Glutamatergic neuron (in vitro differentiated cells): ENCODE measurements around the gene WFDC1. TPM values are rescaled to one million over a fixed set of nuclear protein-coding genes. Genes with fewer than 3 reads are reported as not detected.

Experiments
- DNase-seq: peaks from one replicate; pipeline ENCODE4 v3.0.0; 2022
- H3K27ac Mint-ChIP-seq: one replicate; pipeline ENCODE4 v1.8.0; 2020; ENCODE audit warnings: mild to moderate bottlenecking, mixed read lengths, inconsistent platforms; ENCODE audit not compliant: unreplicated experiment
- H3K27me3 Mint-ChIP-seq: one replicate; pipeline ENCODE4 v1.8.0; 2020; ENCODE audit warnings: mild to moderate bottlenecking, moderate library complexity, mixed read lengths, inconsistent platforms; ENCODE audit not compliant: unreplicated experiment
- H3K36me3 Mint-ChIP-seq: one replicate; pipeline ENCODE4 v1.8.0; 2020; ENCODE audit warnings: mild to moderate bottlenecking, mixed read lengths, inconsistent platforms; ENCODE audit not compliant: unreplicated experiment
- H3K4me1 Mint-ChIP-seq: one replicate; pipeline ENCODE4 v1.8.0; 2020; ENCODE audit warnings: mild to moderate bottlenecking, low read depth, mixed read lengths, inconsistent platforms; ENCODE audit not compliant: unreplicated experiment
- H3K4me3 Mint-ChIP-seq: one replicate; pipeline ENCODE4 v1.8.0; 2020; ENCODE audit warnings: mild to moderate bottlenecking, mixed read lengths, inconsistent platforms; ENCODE audit not compliant: unreplicated experiment
- H3K9me3 Mint-ChIP-seq: one replicate; pipeline ENCODE4 v1.8.0; 2020; ENCODE audit warnings: mild to moderate bottlenecking, moderate library complexity, mixed read lengths, inconsistent platforms; ENCODE audit not compliant: unreplicated experiment
- total RNA-seq: library from RNA; stranded (reverse); fragmentation: NEBNext Ultra II Directional; extraction: Animal tissue kit (Norgen Biotek cat#: 25700); gene quantifications from one replicate; pipeline ENCODE4 v1.2.1, GENCODE V29; 2021; ENCODE audit not compliant: unreplicated experiment
- TF ChIP-seq, protein P1 (sequence below): fragments of 200-600 bp; sonication (generic); IDR thresholded peaks from one replicate; pipeline ENCODE4 v1.5.0; 2021; ENCODE audit not compliant: partially characterized antibody, unreplicated experiment

WFDC1 gene
- total RNA-seq, 1 donor from 2014 or later: 0.93 TPM

- H3K4me3 Mint-ChIP-seq: no peak overlapping the region
- peaks cover 4% of the 10 kb centered on the region for H3K4me1 Mint-ChIP-seq
- H3K9me3 Mint-ChIP-seq: peaks cover 8% of the 10 kb centered on the region
- no peak overlapping the region for H3K27ac Mint-ChIP-seq
- H3K27me3 Mint-ChIP-seq: peaks cover 3% of the 10 kb centered on the region
- H3K36me3 Mint-ChIP-seq: no peaks in the 10 kb centered on the region
- TF ChIP-seq, protein P1, sequence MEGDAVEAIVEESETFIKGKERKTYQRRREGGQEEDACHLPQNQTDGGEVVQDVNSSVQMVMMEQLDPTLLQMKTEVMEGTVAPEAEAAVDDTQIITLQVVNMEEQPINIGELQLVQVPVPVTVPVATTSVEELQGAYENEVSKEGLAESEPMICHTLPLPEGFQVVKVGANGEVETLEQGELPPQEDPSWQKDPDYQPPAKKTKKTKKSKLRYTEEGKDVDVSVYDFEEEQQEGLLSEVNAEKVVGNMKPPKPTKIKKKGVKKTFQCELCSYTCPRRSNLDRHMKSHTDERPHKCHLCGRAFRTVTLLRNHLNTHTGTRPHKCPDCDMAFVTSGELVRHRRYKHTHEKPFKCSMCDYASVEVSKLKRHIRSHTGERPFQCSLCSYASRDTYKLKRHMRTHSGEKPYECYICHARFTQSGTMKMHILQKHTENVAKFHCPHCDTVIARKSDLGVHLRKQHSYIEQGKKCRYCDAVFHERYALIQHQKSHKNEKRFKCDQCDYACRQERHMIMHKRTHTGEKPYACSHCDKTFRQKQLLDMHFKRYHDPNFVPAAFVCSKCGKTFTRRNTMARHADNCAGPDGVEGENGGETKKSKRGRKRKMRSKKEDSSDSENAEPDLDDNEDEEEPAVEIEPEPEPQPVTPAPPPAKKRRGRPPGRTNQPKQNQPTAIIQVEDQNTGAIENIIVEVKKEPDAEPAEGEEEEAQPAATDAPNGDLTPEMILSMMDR: no peak
- DNase-seq: no peak
Measured at GRCh38 chr16:84271037-84271436, 23.6 kb upstream of the WFDC1 start.

GRCh38 chr16:84271866-84272265 lies 22.8 kb upstream of the WFDC1 start:
- Mint-ChIP-seq H3K27ac (no peak overlapping the region), H3K4me3 (no peak overlapping the region), H3K27me3 (peaks cover under 1% of the 10 kb centered on the region), H3K36me3 (no peaks in the 10 kb centered on the region), H3K9me3 (peaks cover 8% of the 10 kb centered on the region), H3K4me1 (peaks cover 4% of the 10 kb centered on the region)
- DNase-seq: no peak
- TF ChIP-seq, protein P1: no peak

GRCh38 chr16:84272740-84273320 lies 21.8 kb upstream of the WFDC1 start:
- no peak for DNase-seq
- no peaks in the 10 kb centered on the region for H3K36me3 Mint-ChIP-seq
- no peak overlapping the region for H3K27ac Mint-ChIP-seq
- peaks cover 4% of the 10 kb centered on the region for H3K4me1 Mint-ChIP-seq
- TF ChIP-seq, protein P1: no peak
- H3K9me3 Mint-ChIP-seq: peaks cover 8% of the 10 kb centered on the region
- H3K4me3 Mint-ChIP-seq: no peak overlapping the region
- no peaks in the 10 kb centered on the region for H3K27me3 Mint-ChIP-seq

DNA sequence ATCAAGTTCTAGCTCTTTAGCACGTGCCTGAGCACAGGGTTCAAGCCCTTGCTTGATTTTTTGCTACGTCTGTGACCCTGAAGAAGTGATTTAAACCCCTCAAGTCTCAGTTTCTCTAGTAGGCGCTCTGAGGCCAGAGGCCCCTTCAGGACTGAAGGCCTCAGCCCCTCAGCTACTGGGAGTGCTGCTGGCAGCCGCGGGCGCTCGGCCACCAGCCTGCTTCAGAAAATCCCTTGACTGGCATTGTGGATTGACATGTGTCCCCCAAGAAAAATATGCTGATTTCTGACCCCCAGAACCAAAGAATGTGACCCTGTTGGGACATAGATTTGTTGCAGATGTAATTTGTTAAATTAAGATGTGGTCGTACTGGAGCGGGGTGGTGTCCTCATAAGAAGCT lies 20.2 kb upstream of the WFDC1 start:
- H3K9me3 Mint-ChIP-seq: peaks cover 8% of the 10 kb centered on the region
- no peaks in the 10 kb centered on the region for H3K36me3 Mint-ChIP-seq
- no peak for DNase-seq
- H3K4me3 Mint-ChIP-seq: no peak overlapping the region
- H3K4me1 Mint-ChIP-seq: peaks cover 14% of the 10 kb centered on the region
- no peak overlapping the region for H3K27ac Mint-ChIP-seq
- TF ChIP-seq, protein P1: no peak
- no peaks in the 10 kb centered on the region for H3K27me3 Mint-ChIP-seq

DNA sequence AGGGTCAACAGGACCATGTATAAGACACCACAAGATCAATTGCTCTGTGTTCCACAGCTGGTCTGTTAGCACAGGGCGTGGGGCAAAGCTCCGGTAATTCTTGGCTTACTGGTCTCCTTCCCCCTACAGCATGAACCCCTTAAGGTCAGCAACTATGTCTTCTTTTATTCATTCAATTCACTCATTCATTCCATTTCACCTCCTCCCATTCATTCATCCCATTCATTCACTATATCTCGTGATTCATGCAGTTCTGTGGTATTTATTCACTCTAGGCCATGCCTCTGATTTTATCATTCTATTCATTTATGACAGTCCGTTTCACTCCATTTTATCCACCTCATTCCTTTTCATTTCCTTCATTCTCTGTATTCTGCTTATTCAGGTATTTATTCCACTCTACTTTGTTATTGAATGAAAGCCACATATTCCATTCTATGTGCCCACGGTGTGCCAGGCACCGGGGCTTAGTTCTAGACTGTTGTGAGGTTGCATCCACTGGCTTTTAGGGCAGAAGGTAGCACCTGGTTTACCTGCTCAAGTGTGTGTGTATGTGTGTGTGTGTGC lies 19.0 kb upstream of the WFDC1 start:
- Mint-ChIP-seq H3K9me3 (no peaks in the 10 kb centered on the region), H3K4me1 (peaks cover 20% of the 10 kb centered on the region), H3K36me3 (no peaks in the 10 kb centered on the region), H3K27ac (peak overlapping the region; percentile 34), H3K27me3 (no peaks in the 10 kb centered on the region), H3K4me3 (no peak overlapping the region)
- TF ChIP-seq, protein P1: no peak
- no peak for DNase-seq
